Subcutaneous adipose tissue (tissue), 4 donors: ENCODE measurements around the gene RING1. TPM values are rescaled to one million over a fixed set of nuclear protein-coding genes. Genes with fewer than 3 reads are reported as not detected.

Source experiments
- total RNA-seq, 4 donors: library from RNA; depleted of rRNA; stranded (reverse); fragments of >200 nt; gene quantifications; one replicate each; pipeline ENCODE4 v1.1.0, GENCODE V29; 2016
- TF ChIP-seq, protein P1 (sequence below): fragments of 450-650 bp; IDR thresholded peaks from one replicate; pipeline ENCODE4 v1.5.1; 2016; ENCODE audit warnings: low read depth, mild to moderate bottlenecking, control low read depth, antibody characterized with exemption, moderate library complexity

RING1 gene
- total RNA-seq, 4 donors from 2014 or later = 7.3 to 19.0 (median 10.5) TPM

DNA sequence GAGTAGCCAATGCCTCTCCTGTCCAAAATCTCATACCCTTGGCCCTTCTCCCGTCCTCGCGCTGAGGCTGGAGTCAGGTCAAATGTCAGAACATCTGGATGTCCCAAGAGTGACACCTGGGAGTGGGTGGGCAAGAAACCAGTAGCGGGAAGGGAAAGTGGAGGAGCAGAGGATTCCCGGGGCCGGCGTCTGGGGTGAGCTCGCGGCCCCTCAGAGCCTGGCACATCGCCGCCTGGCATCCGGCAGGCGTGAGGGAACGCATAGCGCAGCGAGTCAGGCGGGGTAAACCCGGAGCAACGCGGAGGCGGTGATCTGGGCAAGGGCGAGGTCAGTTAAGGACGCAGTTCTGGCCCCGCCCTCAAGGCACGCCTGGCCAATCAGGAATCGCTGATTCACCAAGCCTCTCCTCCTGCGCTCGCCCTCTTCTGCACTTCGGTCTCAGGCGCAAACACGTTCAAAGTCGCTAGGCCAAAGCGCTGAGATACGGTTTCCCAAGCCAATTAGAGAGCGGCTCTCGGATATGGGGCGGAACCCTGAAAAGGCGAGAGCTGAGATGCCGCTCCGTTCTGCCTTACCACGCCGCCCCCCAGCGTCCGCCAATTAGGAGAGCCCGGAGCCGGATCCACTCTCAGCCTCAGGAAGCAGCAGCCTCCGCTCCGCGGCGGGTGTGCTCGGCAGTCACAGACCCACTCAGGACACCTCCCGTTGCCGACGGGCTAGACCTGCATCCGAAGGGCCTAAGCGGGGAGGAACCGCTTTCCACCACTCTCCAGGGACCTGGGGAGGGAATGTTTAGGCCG is 40.8 kb downstream of the RING1 start:
- TF ChIP-seq, protein P1, sequence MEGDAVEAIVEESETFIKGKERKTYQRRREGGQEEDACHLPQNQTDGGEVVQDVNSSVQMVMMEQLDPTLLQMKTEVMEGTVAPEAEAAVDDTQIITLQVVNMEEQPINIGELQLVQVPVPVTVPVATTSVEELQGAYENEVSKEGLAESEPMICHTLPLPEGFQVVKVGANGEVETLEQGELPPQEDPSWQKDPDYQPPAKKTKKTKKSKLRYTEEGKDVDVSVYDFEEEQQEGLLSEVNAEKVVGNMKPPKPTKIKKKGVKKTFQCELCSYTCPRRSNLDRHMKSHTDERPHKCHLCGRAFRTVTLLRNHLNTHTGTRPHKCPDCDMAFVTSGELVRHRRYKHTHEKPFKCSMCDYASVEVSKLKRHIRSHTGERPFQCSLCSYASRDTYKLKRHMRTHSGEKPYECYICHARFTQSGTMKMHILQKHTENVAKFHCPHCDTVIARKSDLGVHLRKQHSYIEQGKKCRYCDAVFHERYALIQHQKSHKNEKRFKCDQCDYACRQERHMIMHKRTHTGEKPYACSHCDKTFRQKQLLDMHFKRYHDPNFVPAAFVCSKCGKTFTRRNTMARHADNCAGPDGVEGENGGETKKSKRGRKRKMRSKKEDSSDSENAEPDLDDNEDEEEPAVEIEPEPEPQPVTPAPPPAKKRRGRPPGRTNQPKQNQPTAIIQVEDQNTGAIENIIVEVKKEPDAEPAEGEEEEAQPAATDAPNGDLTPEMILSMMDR = no peak

DNA sequence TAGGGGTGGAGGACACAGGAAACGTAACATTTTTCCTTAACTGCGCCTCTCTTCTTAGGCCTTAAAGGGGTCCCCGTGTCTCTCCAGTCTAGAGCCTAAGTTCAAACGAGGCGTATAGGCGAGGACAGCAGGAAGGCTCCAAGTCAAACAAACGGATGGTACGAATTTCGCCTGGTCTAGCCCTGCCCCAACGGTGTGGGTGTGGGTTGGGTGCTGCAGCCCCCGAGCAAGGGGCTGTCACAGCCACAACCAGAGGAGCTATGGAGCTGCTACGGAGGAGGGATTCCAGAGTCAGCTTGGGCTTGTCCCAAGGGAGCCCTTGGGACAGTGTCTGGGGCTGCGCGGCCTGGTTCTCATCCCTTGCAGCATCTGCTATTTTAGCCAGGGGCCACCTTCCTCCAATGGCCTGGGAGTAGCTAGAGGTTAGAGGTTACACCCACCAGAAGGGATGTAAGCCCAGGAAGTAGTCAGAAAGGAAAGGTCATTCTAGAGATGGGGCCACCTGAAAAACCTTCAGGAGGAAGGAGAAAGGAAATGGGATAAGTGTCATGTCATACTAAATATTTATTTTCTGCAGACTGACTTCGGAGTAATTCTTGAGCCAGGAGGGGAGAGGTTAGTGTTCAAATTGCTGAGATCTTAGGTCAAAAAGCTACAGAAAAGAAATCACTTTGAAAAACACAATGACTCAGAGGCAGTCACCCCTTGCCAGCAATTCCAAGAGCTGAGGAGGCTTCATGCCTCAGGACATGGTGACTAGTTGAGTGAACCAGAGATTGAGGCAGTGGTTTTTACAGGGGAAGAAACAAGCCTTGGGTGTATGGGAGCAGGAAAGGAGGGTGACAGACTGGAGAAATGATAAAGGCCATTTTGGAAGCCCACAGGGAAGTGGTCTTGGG is 41.7 kb downstream of the RING1 start:
- TF ChIP-seq, protein P1 = no peak

DNA sequence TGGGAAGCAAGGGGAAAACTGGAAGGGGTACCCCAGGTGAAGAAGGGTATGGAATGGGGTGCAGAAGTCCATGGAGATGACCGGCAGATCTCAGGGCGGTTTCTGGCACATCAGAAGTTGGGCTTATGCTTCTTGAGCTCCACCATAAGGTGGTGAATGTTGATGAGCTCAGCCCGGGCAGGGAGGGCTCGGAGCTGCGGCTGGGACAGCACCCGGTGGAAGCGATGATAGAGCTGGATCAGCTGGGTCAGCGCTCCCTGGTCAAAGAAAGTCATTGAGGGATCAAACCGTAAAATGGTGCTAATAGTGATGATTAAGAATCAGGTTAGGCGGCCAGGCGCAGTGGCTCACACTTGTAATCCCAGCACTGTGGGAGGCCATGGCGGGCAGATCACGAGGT is 42.4 kb downstream of the RING1 start:
- TF ChIP-seq, protein P1 = no peak

DNA sequence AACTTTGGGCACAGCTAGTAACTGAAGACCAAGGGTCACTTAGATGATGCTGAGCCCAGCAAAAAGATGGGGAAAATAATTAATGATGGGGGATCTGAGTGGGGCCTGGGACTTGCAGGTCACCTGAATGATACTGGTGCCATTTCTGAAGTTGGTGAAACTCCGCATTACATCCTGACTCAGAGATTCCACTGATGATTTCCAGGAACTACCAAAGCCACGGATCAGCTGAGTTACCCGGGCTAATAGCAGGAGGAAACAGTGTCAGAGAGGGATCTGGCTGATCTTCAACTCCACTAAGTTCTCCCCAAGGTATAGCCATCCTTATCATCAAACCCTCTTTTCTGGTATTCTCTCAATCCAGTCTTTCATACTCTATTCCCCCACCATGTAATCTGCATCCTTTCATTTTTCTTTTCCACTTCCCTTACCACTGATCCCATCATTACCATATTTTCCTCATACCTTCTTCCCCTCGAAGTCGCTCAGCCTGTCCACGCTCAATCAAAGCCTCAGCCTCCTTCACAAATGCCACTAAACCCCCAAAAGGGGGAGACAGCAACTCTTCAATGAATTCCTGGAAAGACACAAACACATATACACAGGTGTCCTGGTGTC is 43.2 kb downstream of the RING1 start:
- TF ChIP-seq, protein P1 = no peak

DNA sequence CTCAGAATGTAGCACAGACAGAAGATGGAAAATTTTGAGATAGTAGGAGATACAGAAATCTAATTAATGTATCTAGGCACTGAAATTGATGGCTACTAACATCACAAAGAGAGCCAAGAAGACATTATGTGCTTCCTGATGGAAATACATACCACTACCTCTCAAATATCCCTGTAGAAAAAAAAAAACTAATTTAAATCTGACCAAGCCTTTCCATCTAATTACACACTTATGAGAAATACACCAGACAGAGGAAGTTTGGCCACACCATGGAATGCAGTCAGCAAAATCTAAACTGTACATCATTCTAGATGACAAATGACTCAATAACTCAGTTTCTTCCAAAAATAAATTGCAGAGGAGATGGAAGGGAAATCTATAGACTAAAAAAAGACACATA is 44.5 kb downstream of the RING1 start:
- TF ChIP-seq, protein P1 = no peak

DNA sequence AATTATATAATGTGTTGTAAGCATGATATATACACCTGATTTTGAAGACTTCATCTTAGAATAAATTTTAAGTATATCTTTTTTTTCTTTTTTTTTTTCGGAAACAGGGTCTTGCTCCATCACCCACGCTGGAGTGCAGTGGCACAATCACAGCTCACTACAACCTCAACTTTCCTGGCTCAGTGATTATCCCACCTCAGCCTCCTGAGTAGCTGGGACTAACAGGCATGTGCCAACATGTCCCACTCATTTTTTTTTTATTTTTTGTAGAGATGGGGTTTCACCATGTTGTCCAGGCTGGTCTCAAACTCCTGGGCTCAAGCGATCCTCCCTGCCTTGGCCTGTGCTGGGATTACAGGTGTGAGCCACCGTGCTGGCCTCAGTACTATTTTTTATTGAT is 46.3 kb downstream of the RING1 start:
- TF ChIP-seq, protein P1 = no peak

DNA sequence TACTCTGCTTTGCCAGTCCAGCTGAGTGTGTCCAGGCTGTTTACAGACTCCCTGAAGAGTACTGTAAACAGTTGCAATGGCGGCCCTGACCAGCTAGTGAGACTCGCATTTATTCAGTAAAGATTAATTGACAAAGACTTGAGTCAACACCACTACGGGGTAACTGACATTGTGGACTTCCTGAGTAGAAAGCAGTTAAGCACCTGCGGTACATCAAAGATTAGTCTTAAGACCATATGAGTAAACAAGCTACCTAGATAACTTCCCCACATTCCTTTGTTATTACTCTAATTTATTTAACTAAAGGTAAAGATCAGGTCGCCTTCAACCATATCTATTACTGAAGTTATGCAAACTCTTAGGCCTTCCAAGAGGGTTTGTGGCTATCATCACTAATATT is 50.7 kb downstream of the RING1 start:
- TF ChIP-seq, protein P1 = no peak
